Stimulated activated naive CD4-positive, alpha-beta T cell (primary cell): ENCODE data around the gene TACC3.

ENCODE experiments used
- DNase-seq, 6 experiments: peaks; one replicate each; lab custom pipeline; 2025; lab: John Stamatoyannopoulos, UW

The TACC3 gene

GRCh38 chr4:1760521-1761071 is 39.3 kb downstream of the TACC3 start:
- DNase-seq: no peak

DNA sequence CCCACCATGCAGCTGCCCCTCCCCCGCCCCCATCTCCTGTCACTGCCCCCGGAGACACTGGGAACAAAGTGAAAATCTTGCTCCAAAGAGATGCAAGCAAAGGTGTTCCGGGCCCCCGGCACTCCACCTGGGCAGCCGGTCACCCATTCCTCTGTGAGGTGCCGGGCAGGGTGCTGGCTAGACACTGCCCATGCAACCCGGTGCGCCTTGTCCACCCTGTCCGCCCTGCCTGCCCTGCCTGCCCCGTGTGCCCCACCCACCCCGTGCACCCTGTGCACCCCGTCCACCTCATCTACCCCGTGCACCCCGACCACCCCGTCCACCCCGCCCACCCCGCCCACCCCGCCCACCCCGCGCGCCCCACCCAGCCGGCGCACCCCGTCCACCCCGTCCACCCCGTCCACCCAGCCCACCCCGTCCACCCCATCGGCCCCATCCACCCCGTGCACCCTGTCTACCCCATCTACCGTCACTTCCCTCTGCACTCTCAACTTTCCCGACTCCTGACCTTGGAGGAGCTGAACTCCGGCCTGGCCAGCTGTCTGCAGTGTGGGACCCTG is 39.9 kb downstream of the TACC3 start:
- no peak for DNase-seq

GRCh38 chr4:1762264-1763010 is 41.1 kb downstream of the TACC3 start:
- no peak for DNase-seq

DNA sequence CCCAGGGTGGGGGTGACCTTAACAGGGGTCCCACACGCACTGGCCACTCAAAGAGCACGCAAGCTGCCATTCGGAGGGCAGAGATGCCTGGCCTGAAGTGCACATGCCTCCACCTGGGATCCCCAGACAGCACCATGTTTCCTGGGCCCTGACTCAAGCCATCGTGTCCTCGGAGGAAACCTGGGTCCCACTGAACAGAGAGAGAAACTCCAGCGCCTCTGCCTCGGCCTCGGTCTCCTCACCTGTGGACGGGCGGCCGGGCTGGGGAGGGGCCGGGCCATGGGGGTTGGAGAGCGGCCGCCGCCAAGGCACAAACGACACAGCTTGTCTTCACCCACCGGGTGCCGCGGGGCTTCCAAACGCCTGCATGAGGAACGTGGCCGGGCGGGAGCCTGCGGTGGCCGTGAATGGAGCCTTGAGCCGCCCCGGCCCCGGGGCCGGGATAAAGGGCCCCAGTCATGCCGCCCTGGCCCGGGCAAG is 41.8 kb downstream of the TACC3 start:
- DNase-seq: no peak

GRCh38 chr4:1763550-1764080 is 42.3 kb downstream of the TACC3 start:
- no peak for DNase-seq

GRCh38 chr4:1764670-1765069 is 43.3 kb downstream of the TACC3 start:
- no peak for DNase-seq

DNA sequence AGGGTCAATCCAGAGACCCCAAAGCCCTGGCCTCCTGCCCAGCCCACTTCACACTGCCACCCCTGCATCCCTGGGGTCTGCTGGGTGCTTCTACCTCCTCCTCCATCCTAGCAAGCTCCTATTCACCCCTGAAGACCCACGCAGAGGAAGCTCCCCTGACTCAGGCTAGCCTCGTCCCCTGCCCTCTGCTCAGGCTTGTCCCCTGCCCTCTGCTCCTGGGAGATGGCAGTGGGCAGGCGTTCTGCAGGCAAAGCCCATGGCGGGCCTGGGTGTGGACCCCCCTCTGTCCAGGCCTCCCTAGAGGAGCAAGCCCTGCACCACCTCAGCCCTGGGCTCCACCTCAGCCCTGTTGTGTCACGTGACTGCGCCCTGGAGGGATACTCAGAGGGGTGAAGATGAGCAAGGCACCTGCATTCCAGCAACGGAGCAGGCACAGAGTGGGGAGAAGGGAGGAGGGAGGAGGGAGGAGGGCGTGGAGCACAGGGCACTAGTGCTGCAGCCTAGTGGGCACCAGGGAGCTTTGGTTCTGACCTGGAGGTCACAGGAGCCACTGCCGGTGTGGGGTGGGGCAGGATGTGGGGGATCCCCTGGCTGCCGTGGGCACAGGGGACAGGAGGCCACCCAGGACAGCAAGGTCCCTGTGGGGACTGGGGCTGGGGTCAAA is 44.2 kb downstream of the TACC3 start:
- no peak for DNase-seq

DNA sequence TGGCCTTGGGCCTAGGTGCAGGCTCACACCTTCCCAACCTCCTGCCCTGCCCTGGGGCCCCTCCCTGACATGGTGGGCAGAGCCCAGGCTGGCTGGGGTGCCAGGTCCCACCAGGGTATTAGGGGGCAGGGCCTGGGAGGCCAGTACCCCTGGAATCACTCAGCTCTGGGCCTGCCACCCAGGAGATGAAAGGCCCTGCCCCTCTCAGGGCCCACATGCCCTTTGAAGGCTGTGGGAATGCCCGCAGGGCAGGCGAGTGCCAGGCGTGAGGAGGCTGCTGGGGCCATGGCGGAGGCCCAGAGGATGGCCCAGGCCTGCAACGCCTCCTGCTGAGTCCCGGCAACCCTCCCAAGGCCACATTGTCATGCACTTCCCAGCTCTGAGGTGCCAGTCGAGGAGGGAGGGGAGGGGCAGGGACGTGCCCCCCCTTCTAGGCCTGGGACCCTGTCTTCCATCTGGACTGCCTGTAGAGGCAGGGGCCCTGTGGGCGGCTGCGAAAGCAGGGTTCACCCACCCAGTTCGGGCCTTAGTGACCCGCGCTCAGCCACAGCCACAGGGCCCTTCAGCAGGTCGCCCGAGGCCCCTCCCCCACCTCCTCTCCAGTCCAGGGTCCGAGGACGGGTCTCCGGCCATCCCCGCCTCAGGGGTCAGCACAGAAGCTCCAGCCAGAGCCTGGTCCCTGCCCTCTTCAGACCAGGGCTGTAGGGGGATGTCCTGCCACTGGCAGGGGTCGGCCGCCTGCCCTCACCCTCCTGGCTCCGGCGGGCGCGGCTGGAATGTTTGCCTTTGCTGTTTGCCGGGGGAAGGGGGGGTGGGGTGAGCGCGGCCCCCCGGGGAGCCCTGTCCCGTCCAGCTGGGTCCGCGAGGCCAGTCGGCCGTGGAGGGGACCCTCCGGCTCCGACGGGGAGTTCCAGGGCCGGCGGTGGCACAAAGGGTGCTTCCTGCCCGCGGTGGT is 45.1 kb downstream of the TACC3 start:
- DNase-seq: no peak

GRCh38 chr4:1767061-1767769 is 45.9 kb downstream of the TACC3 start:
- DNase-seq: no peak

DNA sequence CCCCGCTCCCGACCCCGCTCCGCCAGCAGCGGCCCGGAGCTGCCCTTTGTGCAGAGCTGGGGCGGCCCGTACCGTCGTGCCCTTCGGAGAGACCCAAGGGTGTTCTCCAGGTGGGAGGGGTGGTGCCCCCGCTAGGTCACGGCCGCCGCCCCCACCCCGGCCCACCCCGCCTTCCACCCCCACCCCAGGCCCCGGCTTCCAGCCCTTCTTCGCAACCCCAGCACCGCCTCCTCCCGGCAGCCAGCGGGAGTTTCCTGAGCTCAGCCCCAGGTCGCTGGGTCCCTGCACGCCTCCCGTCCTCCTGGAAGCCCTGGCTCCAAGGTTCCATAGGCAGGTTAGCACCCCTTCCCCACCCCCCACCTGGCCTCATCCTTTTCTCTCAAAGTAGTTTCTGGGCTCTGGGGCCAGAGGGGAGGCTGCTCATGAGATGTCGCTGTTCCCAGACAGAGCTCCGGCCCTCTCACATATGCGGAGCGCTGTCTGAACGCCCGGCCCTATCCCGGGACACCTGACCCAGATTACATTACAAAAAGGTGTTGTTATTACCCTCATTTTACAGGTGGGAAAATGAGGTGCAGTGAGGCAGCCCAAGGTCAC is 46.5 kb downstream of the TACC3 start:
- DNase-seq: no peak

DNA sequence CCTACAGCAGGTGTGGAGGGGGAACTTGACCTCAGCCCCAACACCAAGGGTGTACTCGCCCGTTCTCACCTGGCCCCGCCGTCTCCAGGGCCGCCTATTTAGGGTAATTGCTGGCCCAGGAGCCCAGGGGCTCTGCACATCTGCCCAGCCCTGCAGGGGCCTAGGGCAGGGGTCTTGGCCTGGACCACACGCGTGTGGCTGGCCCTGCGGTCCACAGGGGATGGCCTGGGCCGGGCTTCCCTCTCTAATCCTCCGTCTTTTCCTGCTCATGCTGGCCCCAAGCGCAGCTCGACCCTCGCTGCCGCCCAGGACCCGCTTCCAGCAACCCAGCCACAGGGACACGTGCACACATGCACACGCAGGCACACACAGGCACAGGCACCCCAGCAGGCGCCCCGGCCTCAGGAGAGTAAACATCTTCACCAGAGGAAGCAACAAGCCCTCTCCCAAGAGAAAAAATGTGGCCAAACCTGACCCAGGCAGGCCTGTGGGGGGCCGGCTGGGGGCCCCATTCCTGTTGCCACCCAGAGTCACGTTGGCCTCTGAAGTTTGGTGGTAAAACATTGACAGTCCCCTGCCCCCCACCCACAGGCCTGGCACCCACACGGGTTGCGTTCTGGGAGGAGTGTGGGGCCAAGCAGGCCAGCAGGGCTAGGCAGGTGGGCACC is 47.2 kb downstream of the TACC3 start:
- DNase-seq: no peak

DNA sequence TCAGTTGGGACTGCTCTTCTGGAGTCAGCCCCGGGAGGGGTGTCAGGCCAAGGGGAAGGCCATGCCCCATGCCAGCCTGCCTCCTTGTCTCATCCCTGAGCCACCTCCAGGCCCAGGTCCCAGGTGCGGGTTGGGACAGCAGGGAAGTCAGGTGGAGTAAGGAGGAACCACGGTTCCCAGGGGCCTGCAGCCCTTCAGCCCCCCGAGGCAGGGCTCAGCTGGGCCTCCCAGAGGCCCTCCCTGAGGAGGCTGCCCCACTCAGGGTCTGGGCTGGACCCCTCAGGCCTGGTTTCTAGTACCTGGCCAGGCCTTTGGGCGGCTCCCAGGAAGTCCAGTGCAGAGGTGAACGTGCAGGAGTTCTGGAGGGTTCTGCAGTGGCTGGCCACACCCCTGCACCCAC is 48.4 kb downstream of the TACC3 start:
- no peak for DNase-seq

DNA sequence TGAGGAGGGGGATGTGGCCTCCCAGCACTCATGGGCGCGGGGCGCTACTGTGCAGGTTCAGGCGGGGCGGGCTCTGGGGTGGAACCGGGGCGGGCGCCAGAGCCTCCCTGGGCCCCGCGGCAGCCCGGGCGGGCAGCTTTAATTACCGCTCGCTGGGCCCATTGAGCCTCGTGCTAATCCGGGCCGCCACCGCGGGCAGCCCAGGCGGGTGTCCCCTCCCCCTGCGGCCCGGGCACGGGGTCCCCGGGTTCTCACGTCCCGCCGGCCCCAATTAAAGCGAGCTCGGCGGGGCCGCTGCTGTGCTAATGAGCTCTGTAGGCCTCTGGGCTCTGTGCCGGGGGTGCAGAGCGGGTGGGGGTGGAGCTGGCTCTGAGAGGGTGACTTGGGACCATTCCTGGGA is 48.9 kb downstream of the TACC3 start:
- no peak for DNase-seq

- DNase-seq: no peak
These were observed 49.5 kb downstream of the TACC3 start for GRCh38 chr4:1770791-1771231.

DNA sequence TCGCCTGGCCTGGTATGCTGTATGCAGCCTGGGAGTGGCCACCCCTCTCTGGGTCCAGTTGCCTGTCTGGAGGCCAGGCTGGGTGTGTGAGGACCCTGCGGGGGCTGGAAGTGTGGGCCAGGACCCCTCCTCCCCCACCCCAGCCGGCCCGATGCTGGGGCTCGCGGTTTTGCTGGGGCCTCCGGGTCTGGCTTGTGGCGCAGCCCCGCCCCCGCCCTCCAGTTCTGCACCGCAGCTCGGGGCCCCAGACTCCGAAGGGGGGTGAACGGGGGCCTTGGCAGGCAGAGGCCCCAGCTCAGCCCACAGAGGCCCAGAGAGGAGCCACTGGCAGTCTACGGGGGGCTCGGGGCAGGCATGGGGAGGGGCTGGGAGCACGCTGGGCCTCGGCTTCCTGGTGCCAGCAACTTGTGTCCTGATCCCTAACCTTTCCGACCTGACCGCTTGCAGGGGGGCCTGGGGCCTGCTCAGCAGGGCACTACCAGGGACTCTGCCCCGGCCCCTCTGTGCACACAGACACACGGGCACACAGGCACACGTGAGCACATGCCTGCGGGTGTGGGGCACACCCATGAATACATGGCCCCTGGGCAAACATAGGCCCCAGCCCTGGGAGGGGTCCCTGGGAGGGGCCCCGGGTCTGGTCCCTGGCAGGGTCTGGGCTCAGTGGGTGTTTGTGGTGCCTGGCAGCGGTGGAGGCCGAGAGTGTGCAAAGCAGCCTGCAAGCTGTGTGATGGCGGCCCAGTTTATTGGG is 50.4 kb downstream of the TACC3 start:
- no peak for DNase-seq

GRCh38 chr4:1772853-1773538 is 51.7 kb downstream of the TACC3 start:
- DNase-seq: no peak

GRCh38 chr4:1773754-1774153 is 52.4 kb downstream of the TACC3 start:
- DNase-seq: no peak

GRCh38 chr4:1775731-1776500 is 54.6 kb downstream of the TACC3 start:
- DNase-seq: no peak
